Right ventricle myocardium superior (tissue), 1 donor: ENCODE results near the gene KCNT2. TPM values are rescaled to one million over a fixed set of nuclear protein-coding genes. Genes with fewer than 3 reads are reported as not detected.

Experiments used
- ATAC-seq: fragments of 200-7000 bp; cut with Tn5 transposase; one replicate; pipeline ENCODE4 v1.9.1; 2020; ENCODE audit warnings: mild to moderate bottlenecking; ENCODE audit not compliant: poor library complexity
- DNase-seq: peaks from one replicate; pipeline ENCODE4 v3.0.0-alpha.2; 2020
- intact Hi-C: fragments of 100-400 bp; cut with DNase I; formaldehyde crosslinking; loops from one replicate; pipeline ENCODE4 v1.11.2; 2022
- total RNA-seq: library from RNA; stranded (reverse); fragmentation: NEBNext Ultra II Directional; extraction: Animal tissue kit (Norgen Biotek cat#: 25700); gene quantifications from one replicate; pipeline ENCODE4 v1.2.1, GENCODE V29; 2021
- donor health status: DM: no; HTN: yes; CAD: no; lungs with severe emphysema.

KCNT2 gene
- total RNA-seq, 1 donor from 2014 or later: 1.0 TPM

GRCh38 chr1:196598942-196599748 is 9.1 kb downstream of the KCNT2 start:
- DNase-seq: no peak
- intact Hi-C loops: no loop called here
- no peak for ATAC-seq

GRCh38 chr1:196594700-196595099 is 13.5 kb downstream of the KCNT2 start:
- DNase-seq (no peak), ATAC-seq (no peak)
- intact Hi-C loops: no loop called here

- ATAC-seq: no peak
- intact Hi-C loops: no loop called here
- DNase-seq: no peak
These were observed 14.3 kb downstream of the KCNT2 start for GRCh38 chr1:196593955-196594354.

- intact Hi-C loops: no loop called here
- ATAC-seq (no peak), DNase-seq (no peak)
These were observed 17.3 kb downstream of the KCNT2 start for GRCh38 chr1:196590959-196591358.

GRCh38 chr1:196590012-196590708 is 18.1 kb downstream of the KCNT2 start:
- no peak for DNase-seq
- no peak for ATAC-seq
- intact Hi-C loops: no loop called here

- no peak for DNase-seq
- ATAC-seq: no peak
- intact Hi-C loops: no loop called here
These were observed 23.5 kb downstream of the KCNT2 start for GRCh38 chr1:196584696-196585095.

- ATAC-seq: no peak
- no peak for DNase-seq
- intact Hi-C loops: no loop called here
These were observed 30.9 kb downstream of the KCNT2 start for GRCh38 chr1:196577386-196577785.

- DNase-seq (no peak), ATAC-seq (no peak)
- intact Hi-C loops: no loop called here
These were observed 35.0 kb downstream of the KCNT2 start for GRCh38 chr1:196573226-196573625.

- DNase-seq (no peak), ATAC-seq (no peak)
- intact Hi-C loops: no loop called here
These were observed 41.0 kb downstream of the KCNT2 start for GRCh38 chr1:196567238-196567637.

GRCh38 chr1:196563768-196564167 is 44.5 kb downstream of the KCNT2 start:
- intact Hi-C loops: no loop called here
- no peak for ATAC-seq
- no peak for DNase-seq

- ATAC-seq: no peak
- DNase-seq: no peak
- intact Hi-C loops: no loop called here
These were observed 48.9 kb downstream of the KCNT2 start for GRCh38 chr1:196559314-196559713.

- intact Hi-C loops: no loop called here
- DNase-seq: no peak
- ATAC-seq: peak; percentile 85
These were observed 49.8 kb downstream of the KCNT2 start for GRCh38 chr1:196558411-196558810.

- peak; percentile 83 for ATAC-seq
- no peak for DNase-seq
- intact Hi-C loops: no loop called here
These were observed 50.4 kb downstream of the KCNT2 start for GRCh38 chr1:196557797-196558196.

GRCh38 chr1:196550731-196551130 is 57.5 kb downstream of the KCNT2 start:
- no peak for DNase-seq
- intact Hi-C loops: no loop called here
- ATAC-seq: no peak

GRCh38 chr1:196546272-196547111 is 61.7 kb downstream of the KCNT2 start:
- ATAC-seq: no peak
- DNase-seq: no peak
- intact Hi-C loops: no loop called here

- intact Hi-C loops: no loop called here
- no peak for DNase-seq
- ATAC-seq: no peak
These were observed 63.0 kb downstream of the KCNT2 start for GRCh38 chr1:196545222-196545621.

- no peak for ATAC-seq
- no peak for DNase-seq
- intact Hi-C loops: no loop called here
These were observed 63.6 kb downstream of the KCNT2 start for GRCh38 chr1:196544617-196545016.

GRCh38 chr1:196543833-196544232 is 64.4 kb downstream of the KCNT2 start:
- intact Hi-C loops: no loop called here
- ATAC-seq (no peak), DNase-seq (no peak)

- intact Hi-C loops: no loop called here
- DNase-seq (no peak), ATAC-seq (no peak)
These were observed 69.8 kb downstream of the KCNT2 start for GRCh38 chr1:196538473-196538872.
